Activated naive CD8-positive, alpha-beta T cell (primary cell): Measurements from ENCODE around the gene SLC6A1.

Experiments
- H3K27ac Mint-ChIP-seq: one replicate; pipeline ENCODE4 v1.8.0; 2021; ENCODE audit warnings: mixed read lengths
- H3K27me3 Mint-ChIP-seq: one replicate; pipeline ENCODE4 v1.8.0; 2021; ENCODE audit warnings: mixed read lengths
- H3K36me3 Mint-ChIP-seq: one replicate; pipeline ENCODE4 v1.8.0; 2021; ENCODE audit warnings: mixed read lengths
- H3K4me1 Mint-ChIP-seq: one replicate; pipeline ENCODE4 v1.8.0; 2021; ENCODE audit warnings: low read depth, mixed read lengths
- H3K4me3 Mint-ChIP-seq: one replicate; pipeline ENCODE4 v1.8.0; 2021; ENCODE audit warnings: mild to moderate bottlenecking, mixed read lengths
- H3K9me3 Mint-ChIP-seq: one replicate; pipeline ENCODE4 v1.8.0; 2021; ENCODE audit warnings: low read depth, mixed read lengths

The SLC6A1 gene

GRCh38 chr3:11014253-11014652 lies 21.7 kb downstream of the SLC6A1 start:
- Mint-ChIP-seq H3K4me1 (no peaks in the 10 kb centered on the region), H3K9me3 (no peaks in the 10 kb centered on the region), H3K27ac (no peak overlapping the region), H3K4me3 (no peak overlapping the region), H3K36me3 (no peaks in the 10 kb centered on the region), H3K27me3 (peaks cover 6% of the 10 kb centered on the region)

GRCh38 chr3:11014752-11015151 lies 22.2 kb downstream of the SLC6A1 start:
- H3K27me3 Mint-ChIP-seq = peaks cover 6% of the 10 kb centered on the region
- no peaks in the 10 kb centered on the region for H3K36me3 Mint-ChIP-seq
- no peaks in the 10 kb centered on the region for H3K4me1 Mint-ChIP-seq
- H3K4me3 Mint-ChIP-seq = no peak overlapping the region
- H3K9me3 Mint-ChIP-seq = no peaks in the 10 kb centered on the region
- H3K27ac Mint-ChIP-seq = no peak overlapping the region

DNA sequence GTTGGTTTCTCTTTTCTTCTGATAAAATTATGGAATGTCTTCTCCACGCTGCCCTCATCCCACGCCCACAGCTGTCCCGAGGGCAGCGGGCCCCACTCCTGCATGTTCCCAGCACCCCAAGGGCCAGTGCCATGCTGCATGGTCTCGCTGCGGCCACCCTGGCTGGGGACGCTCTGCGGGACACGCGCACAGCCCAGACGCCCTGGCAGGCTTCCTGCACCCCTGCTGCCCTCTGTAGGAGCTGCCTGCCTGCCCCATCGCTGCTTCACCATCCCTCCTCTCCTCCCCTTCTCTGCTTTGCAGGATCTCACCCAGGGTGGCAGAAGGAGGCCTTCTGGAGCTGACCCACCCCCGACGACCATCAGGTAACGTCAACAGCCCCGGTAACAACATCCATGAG lies 22.8 kb downstream of the SLC6A1 start:
- H3K27me3 Mint-ChIP-seq = peaks cover 6% of the 10 kb centered on the region
- no peaks in the 10 kb centered on the region for H3K36me3 Mint-ChIP-seq
- H3K4me1 Mint-ChIP-seq = no peaks in the 10 kb centered on the region
- no peak overlapping the region for H3K27ac Mint-ChIP-seq
- no peaks in the 10 kb centered on the region for H3K9me3 Mint-ChIP-seq
- no peak overlapping the region for H3K4me3 Mint-ChIP-seq

DNA sequence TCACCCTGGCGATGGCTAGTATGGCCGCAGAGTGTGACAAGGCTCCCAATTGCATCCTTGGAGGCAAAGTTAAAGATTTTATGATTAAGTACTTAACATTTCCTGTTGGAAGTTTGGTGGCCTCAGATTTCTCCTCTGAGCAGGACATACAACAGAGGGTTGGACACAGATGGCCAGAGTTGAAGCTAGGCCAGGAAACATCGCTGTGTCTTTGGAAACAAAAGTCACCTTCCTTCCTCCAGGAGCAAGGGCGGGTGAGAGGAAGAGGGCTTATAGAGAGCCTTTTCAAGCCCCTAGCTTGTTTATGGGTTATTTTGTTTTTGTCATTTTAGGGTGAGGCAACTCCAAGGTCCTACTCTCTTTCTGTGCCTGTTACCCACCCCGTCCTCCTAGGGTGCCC lies 24.2 kb downstream of the SLC6A1 start:
- Mint-ChIP-seq H3K27me3 (peaks cover 6% of the 10 kb centered on the region), H3K9me3 (no peaks in the 10 kb centered on the region), H3K36me3 (no peaks in the 10 kb centered on the region), H3K4me1 (no peaks in the 10 kb centered on the region), H3K27ac (no peak overlapping the region), H3K4me3 (no peak overlapping the region)

DNA sequence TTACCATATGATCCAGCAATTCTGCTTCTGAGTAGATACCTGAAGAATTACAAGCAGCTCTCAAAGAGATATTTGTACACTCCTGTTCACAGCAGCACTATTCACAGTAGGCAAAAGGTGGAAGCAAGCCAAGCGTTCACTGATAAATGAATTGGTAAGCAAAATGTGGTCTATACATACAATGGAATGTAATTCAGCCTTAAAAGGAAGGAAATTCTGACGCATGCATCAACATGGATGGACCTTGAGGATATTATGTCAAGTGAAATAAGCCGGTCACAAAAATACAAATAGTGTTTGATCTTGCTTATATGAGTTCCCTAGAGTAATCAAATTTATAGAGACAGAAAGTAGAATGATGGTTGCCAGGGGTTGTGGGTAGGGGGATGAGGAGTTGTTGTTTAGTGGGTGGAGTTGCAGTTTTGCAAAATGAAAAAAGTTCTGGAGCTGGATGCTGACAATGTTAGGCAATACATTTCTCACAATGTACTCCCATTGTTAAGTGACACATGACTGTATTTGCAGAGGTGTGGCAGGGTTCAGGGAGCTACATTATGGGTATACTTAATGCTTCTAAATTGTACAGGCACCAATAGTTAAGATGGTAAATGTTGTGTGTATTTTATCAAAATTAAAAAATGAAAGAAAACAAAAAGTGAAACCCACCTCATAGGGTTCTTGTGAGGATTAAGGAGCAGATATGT lies 26.7 kb downstream of the SLC6A1 start:
- Mint-ChIP-seq H3K9me3 (no peaks in the 10 kb centered on the region), H3K36me3 (no peaks in the 10 kb centered on the region), H3K27me3 (peaks cover 4% of the 10 kb centered on the region), H3K4me3 (no peak overlapping the region), H3K27ac (no peak overlapping the region), H3K4me1 (no peaks in the 10 kb centered on the region)

DNA sequence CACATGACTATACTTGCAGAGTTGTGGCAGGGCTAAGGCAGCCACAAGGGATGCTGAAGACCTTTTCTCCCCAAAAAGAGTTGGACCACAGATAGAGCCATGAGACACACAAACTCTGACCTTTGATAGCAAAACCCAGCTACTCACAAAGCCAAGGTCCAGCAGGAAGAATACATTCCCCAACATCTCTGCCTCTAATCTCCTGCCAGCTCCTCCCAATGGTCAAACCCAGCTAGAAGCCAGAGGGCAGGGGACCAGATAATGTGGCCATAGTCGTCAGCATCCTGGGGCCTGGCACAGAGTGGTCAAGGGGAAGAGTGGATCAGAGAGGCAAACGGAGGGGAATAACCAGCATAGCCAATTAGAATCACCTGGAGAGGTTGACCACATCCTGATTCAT lies 28.2 kb downstream of the SLC6A1 start:
- H3K27me3 Mint-ChIP-seq = peaks cover 2% of the 10 kb centered on the region

DNA sequence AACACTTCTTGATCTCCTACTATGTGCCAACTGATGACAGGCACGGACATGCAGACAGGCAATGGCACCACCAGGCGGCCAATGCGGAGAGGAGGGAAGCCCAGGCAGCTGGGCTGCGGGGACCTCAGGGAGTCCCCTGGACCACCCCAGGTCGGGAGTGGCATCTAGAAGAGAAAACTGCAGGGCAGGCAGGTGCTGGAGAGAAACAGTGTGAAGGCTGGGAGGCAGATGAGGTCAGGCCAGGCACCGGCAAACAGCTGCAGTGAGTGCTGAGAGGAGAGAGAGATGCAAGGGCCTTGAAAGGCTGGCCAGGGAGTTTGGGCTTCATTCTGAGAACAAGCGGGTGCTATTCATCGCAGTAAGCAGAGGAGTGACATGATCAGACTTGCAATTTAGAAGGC lies 29.1 kb downstream of the SLC6A1 start:
- no peak overlapping the region for H3K27ac Mint-ChIP-seq
- no peaks in the 10 kb centered on the region for H3K36me3 Mint-ChIP-seq
- H3K4me1 Mint-ChIP-seq = no peaks in the 10 kb centered on the region
- peaks cover 4% of the 10 kb centered on the region for H3K9me3 Mint-ChIP-seq
- H3K27me3 Mint-ChIP-seq = peaks cover 1% of the 10 kb centered on the region
- H3K4me3 Mint-ChIP-seq = no peak overlapping the region

More for the DNA sequence above, 28.2 kb downstream of the SLC6A1 start:
- Mint-ChIP-seq H3K27ac (no peak overlapping the region), H3K9me3 (no peaks in the 10 kb centered on the region), H3K36me3 (no peaks in the 10 kb centered on the region), H3K4me3 (no peak overlapping the region), H3K4me1 (no peaks in the 10 kb centered on the region)

GRCh38 chr3:11022115-11022514 lies 29.6 kb downstream of the SLC6A1 start:
- H3K4me3 Mint-ChIP-seq = no peak overlapping the region
- H3K27ac Mint-ChIP-seq = no peak overlapping the region
- no peaks in the 10 kb centered on the region for H3K36me3 Mint-ChIP-seq
- peaks cover 7% of the 10 kb centered on the region for H3K9me3 Mint-ChIP-seq
- peaks cover 4% of the 10 kb centered on the region for H3K27me3 Mint-ChIP-seq
- H3K4me1 Mint-ChIP-seq = no peaks in the 10 kb centered on the region

GRCh38 chr3:11024181-11024580 lies 31.6 kb downstream of the SLC6A1 start:
- Mint-ChIP-seq H3K27me3 (peaks cover 10% of the 10 kb centered on the region), H3K36me3 (no peaks in the 10 kb centered on the region)

DNA sequence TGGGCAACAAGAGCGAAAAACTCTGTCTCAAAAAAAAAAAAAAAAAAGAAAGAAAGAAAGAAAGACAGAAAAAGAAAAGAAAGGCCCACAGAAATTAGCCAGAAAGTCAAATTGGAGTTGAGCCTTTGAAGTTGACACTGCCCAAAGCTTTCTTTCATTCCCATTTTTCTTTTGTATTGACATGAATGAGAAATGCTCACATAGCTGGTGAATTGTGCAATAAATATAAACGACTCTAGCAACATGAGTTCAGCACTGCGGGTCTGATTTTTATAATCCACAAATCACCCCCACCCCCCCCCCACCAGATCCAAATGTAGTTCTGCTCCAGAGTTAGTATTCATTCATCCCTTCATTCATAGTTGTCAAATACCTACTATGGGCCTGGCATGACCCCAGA lies 37.4 kb downstream of the SLC6A1 start:
- H3K4me3 Mint-ChIP-seq = no peak overlapping the region

More at GRCh38 chr3:11024181-11024580, 31.6 kb downstream of the SLC6A1 start:
- Mint-ChIP-seq H3K27ac (no peak overlapping the region), H3K4me3 (no peak overlapping the region), H3K4me1 (no peaks in the 10 kb centered on the region), H3K9me3 (peaks cover 7% of the 10 kb centered on the region)

GRCh38 chr3:11033871-11034270 lies 41.3 kb downstream of the SLC6A1 start:
- no peaks in the 10 kb centered on the region for H3K9me3 Mint-ChIP-seq
- H3K27me3 Mint-ChIP-seq = peaks cover 26% of the 10 kb centered on the region
- no peak overlapping the region for H3K27ac Mint-ChIP-seq
- H3K4me1 Mint-ChIP-seq = peaks cover 1% of the 10 kb centered on the region
- no peak overlapping the region for H3K4me3 Mint-ChIP-seq
- H3K36me3 Mint-ChIP-seq = no peaks in the 10 kb centered on the region

More for the DNA sequence above, 37.4 kb downstream of the SLC6A1 start:
- Mint-ChIP-seq H3K4me1 (no peaks in the 10 kb centered on the region), H3K27ac (no peak overlapping the region), H3K27me3 (peaks cover 17% of the 10 kb centered on the region), H3K9me3 (peaks cover 7% of the 10 kb centered on the region), H3K36me3 (no peaks in the 10 kb centered on the region)

DNA sequence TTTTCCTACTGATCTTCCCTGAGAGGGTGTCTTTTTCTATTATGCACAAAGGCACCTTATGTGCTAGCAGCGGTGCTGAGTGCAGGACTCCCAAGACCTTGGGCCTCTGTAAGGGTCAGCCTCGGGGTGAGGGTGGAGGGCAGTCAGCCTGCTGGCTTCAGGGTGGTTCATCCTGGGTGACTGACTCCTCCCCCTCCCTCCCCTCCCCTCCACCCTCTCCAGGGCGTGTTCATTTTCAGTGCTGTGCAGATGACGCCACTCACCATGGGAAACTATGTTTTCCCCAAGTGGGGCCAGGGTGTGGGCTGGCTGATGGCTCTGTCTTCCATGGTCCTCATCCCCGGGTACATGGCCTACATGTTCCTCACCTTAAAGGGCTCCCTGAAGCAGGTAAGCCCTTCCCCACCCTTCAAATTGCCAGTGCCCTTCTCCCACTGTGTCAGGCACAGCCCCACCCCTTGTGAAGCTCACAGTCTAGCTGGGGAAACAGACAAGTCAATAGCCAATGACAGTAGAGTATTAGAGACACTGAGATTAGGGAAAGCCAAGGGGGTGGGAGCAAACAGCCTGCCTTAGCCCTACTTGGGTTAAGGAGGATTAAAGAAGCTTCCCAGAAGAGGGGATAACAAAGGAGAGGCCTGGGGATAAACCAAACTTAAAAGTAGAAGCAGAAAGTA lies 41.9 kb downstream of the SLC6A1 start:
- Mint-ChIP-seq H3K4me1 (peaks cover 1% of the 10 kb centered on the region), H3K4me3 (no peak overlapping the region), H3K9me3 (no peaks in the 10 kb centered on the region)

GRCh38 chr3:11035757-11036505 lies 43.4 kb downstream of the SLC6A1 start:
- H3K4me1 Mint-ChIP-seq = peaks cover 1% of the 10 kb centered on the region
- H3K27me3 Mint-ChIP-seq = peaks cover 27% of the 10 kb centered on the region
- H3K36me3 Mint-ChIP-seq = no peaks in the 10 kb centered on the region
- no peaks in the 10 kb centered on the region for H3K9me3 Mint-ChIP-seq
- no peak overlapping the region for H3K4me3 Mint-ChIP-seq
- no peak overlapping the region for H3K27ac Mint-ChIP-seq

More for the DNA sequence above, 41.9 kb downstream of the SLC6A1 start:
- Mint-ChIP-seq H3K27ac (no peak overlapping the region), H3K36me3 (no peaks in the 10 kb centered on the region), H3K27me3 (peaks cover 25% of the 10 kb centered on the region)

GRCh38 chr3:11037241-11037873 lies 44.8 kb downstream of the SLC6A1 start:
- Mint-ChIP-seq H3K27ac (no peak overlapping the region), H3K4me3 (no peak overlapping the region), H3K27me3 (peaks cover 27% of the 10 kb centered on the region), H3K36me3 (no peaks in the 10 kb centered on the region), H3K9me3 (no peaks in the 10 kb centered on the region), H3K4me1 (peaks cover 1% of the 10 kb centered on the region)

DNA sequence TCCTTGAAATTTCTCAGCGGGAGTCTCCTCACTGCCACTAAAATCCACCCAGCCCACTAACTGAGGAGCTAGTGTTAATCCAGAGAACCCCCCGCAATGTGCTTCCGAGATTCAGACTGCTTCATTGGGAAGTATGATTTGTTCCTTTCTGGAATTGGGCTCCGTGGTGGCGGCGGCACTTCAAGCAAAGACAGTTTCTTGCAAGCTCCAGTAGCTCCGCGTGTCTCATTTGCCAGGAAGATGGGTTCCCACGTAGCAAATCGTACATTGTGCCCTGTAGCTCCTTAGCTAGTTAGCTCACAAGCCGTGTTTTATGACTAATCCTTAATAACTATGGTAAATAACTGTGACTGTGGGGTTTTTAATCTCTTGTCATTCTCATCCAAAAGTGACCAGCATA lies 45.4 kb downstream of the SLC6A1 start:
- H3K4me3 Mint-ChIP-seq = no peak overlapping the region
- H3K36me3 Mint-ChIP-seq = no peaks in the 10 kb centered on the region
- H3K9me3 Mint-ChIP-seq = no peaks in the 10 kb centered on the region
- peaks cover 27% of the 10 kb centered on the region for H3K27me3 Mint-ChIP-seq
- no peak overlapping the region for H3K27ac Mint-ChIP-seq
- peaks cover 1% of the 10 kb centered on the region for H3K4me1 Mint-ChIP-seq
